ENCODE data around the gene DCLK2. TPM values are rescaled to one million over a fixed set of nuclear protein-coding genes. Genes with fewer than 3 reads are reported as not detected.

Gene DCLK2
- total and polyA plus RNA-seq, 2 donors (not counting 1 experiment from before 2014, with no cell fraction given): 0.91 to 3.3 TPM

DNA sequence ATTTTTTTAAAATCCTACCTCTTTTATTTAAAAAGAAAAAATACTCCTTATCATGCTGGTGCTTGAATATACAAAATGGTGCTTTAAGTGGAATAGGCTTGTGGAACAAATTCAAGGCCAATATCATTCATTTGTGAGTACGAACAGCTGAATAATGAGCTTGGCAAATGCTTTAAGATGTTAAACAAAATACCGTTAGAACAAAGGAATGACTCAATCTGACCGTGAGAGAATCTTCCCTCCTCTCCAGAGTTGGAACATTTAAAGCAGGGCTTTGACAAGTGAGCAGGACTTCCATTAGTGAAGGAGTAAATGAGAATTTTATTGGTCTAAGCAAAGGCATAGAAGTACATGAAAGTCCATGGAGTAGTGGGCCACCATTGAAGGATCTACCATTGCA, 74.5 kb downstream of the DCLK2 start:
- H3K27ac ChIP-seq (ENCODE audit: low read length in 2 of 2): no peak overlapping the region
- WGBS (ENCODE audit: insufficient coverage): no CpG with 5 or more reads among the region's 3 CpGs
- ChIA-PET CTCF (no interaction called here), POLR2A (no interaction called here)
- DNase-seq: no peak
- H3K27me3 ChIP-seq (replicated peaks in 1 of 4; ENCODE audit: control extremely low read depth in 1 of 4, control insufficient read depth in 3 of 4, insufficient read depth in 4 of 4, low read length in 3 of 4): no peaks in the 10 kb centered on the region
- Mint-ChIP-seq H3K27me3 (no peaks in the 10 kb centered on the region), H3K4me3 (no peak overlapping the region), H3K27ac (no peak overlapping the region), H3K9me3 (ENCODE audit: insufficient read depth) (no peaks in the 10 kb centered on the region), H3K4me1 (no peaks in the 10 kb centered on the region)
- intact Hi-C loops (cut with micrococcal nuclease): no loop called here
- H3K79me2 ChIP-seq (ENCODE audit: control insufficient read depth, insufficient read depth, low read length): no peaks in the 10 kb centered on the region
- H2AFZ ChIP-seq (ENCODE audit: insufficient read depth, low read depth, low read length, poor library complexity, severe bottlenecking): no peak overlapping the region
- H3K4me2 ChIP-seq (replicated peaks; ENCODE audit: low read depth, low read length, poor library complexity, severe bottlenecking): no peak overlapping the region
- H3K4me1 ChIP-seq (ENCODE audit: control insufficient read depth in 2 of 2, insufficient read depth in 2 of 2, low read length in 2 of 2): no peaks in the 10 kb centered on the region
- no peaks in the 10 kb centered on the region for H4K20me1 ChIP-seq (ENCODE audit: control insufficient read depth, insufficient read depth, low read length, poor library complexity, severe bottlenecking)
- H3K9ac ChIP-seq (ENCODE audit: low read length): no peak overlapping the region
- TF ChIP-seq, protein P1, sequence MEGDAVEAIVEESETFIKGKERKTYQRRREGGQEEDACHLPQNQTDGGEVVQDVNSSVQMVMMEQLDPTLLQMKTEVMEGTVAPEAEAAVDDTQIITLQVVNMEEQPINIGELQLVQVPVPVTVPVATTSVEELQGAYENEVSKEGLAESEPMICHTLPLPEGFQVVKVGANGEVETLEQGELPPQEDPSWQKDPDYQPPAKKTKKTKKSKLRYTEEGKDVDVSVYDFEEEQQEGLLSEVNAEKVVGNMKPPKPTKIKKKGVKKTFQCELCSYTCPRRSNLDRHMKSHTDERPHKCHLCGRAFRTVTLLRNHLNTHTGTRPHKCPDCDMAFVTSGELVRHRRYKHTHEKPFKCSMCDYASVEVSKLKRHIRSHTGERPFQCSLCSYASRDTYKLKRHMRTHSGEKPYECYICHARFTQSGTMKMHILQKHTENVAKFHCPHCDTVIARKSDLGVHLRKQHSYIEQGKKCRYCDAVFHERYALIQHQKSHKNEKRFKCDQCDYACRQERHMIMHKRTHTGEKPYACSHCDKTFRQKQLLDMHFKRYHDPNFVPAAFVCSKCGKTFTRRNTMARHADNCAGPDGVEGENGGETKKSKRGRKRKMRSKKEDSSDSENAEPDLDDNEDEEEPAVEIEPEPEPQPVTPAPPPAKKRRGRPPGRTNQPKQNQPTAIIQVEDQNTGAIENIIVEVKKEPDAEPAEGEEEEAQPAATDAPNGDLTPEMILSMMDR (IDR thresholded peaks at IDR 0.05): no peak
- TF ChIP-seq EZH2 (IDR thresholded peaks at IDR 0.05; ENCODE audit: borderline replicate concordance, insufficient read depth, low read depth, low read length, poor library complexity, severe bottlenecking): no peak
- ATAC-seq (ENCODE audit: low read depth): no peak
- no peaks in the 10 kb centered on the region for H3K9me3 ChIP-seq (ENCODE audit: control extremely low read depth in 1 of 3, control insufficient read depth in 2 of 3, insufficient read depth in 1 of 3, low read length in 2 of 3)
- no peak overlapping the region for H3K4me3 ChIP-seq (ENCODE audit: control extremely low read depth in 1 of 5, extremely low read depth in 1 of 5, insufficient read depth in 1 of 5, low read depth in 2 of 5, low read length in 4 of 5)
- H3K36me3 ChIP-seq (replicated peaks in 1 of 2; ENCODE audit: control extremely low read depth in 1 of 2, control insufficient read depth in 1 of 2, extremely low read depth in 1 of 2, insufficient read depth in 2 of 2, low read length in 1 of 2): no peaks in the 10 kb centered on the region

DNA sequence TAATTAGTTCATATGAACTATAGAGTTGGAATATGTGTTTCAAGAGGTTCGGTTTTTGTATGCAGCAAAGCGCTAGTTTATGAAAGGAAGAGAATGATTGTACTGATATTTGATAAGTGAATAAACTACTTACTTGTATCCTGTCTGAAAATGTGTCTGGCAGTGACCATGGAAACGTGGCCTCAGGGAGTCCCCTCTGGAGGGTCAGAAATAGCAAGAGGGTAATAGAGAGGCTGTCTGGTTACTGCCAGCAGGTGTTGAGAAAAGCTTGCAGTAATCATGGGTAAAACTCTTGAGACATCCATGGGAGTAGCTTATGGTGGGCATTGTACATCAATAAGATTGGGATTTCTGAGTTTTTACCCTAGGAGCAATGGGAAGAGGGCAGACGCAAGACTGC, 77.1 kb downstream of the DCLK2 start:
- no peak for DNase-seq
- ATAC-seq (ENCODE audit: low read depth): no peak
- no peaks in the 10 kb centered on the region for H3K36me3 ChIP-seq (replicated peaks in 1 of 2; ENCODE audit: control extremely low read depth in 1 of 2, control insufficient read depth in 1 of 2, extremely low read depth in 1 of 2, insufficient read depth in 2 of 2, low read length in 1 of 2)
- Mint-ChIP-seq H3K9me3 (ENCODE audit: insufficient read depth) (no peaks in the 10 kb centered on the region), H3K27me3 (no peaks in the 10 kb centered on the region), H3K27ac (no peak overlapping the region), H3K4me3 (no peak overlapping the region), H3K4me1 (no peaks in the 10 kb centered on the region)
- ChIA-PET CTCF (no interaction called here), POLR2A (no interaction called here)
- no peaks in the 10 kb centered on the region for H3K79me2 ChIP-seq (ENCODE audit: control insufficient read depth, insufficient read depth, low read length)
- no peaks in the 10 kb centered on the region for H3K9me3 ChIP-seq (ENCODE audit: control extremely low read depth in 1 of 3, control insufficient read depth in 2 of 3, insufficient read depth in 1 of 3, low read length in 2 of 3)
- no peak overlapping the region for H3K4me2 ChIP-seq (replicated peaks; ENCODE audit: low read depth, low read length, poor library complexity, severe bottlenecking)
- no peaks in the 10 kb centered on the region for H3K27me3 ChIP-seq (replicated peaks in 1 of 4; ENCODE audit: control extremely low read depth in 1 of 4, control insufficient read depth in 3 of 4, insufficient read depth in 4 of 4, low read length in 3 of 4)
- intact Hi-C loops (cut with micrococcal nuclease): no loop called here
- H4K20me1 ChIP-seq (ENCODE audit: control insufficient read depth, insufficient read depth, low read length, poor library complexity, severe bottlenecking): no peaks in the 10 kb centered on the region
- H3K27ac ChIP-seq (ENCODE audit: low read length in 2 of 2): no peak overlapping the region
- no peak overlapping the region for H3K9ac ChIP-seq (ENCODE audit: low read length)
- no peak overlapping the region for H3K4me3 ChIP-seq (ENCODE audit: control extremely low read depth in 1 of 5, extremely low read depth in 1 of 5, insufficient read depth in 1 of 5, low read depth in 2 of 5, low read length in 4 of 5)
- WGBS (ENCODE audit: insufficient coverage): 85% methylated on average over 2 of the region's 4 CpGs
- H2AFZ ChIP-seq (ENCODE audit: insufficient read depth, low read depth, low read length, poor library complexity, severe bottlenecking): no peak overlapping the region
- no peak for TF ChIP-seq EZH2 (IDR thresholded peaks at IDR 0.05; ENCODE audit: borderline replicate concordance, insufficient read depth, low read depth, low read length, poor library complexity, severe bottlenecking)
- TF ChIP-seq, protein P1 (IDR thresholded peaks at IDR 0.05): no peak
- H3K4me1 ChIP-seq (ENCODE audit: control insufficient read depth in 2 of 2, insufficient read depth in 2 of 2, low read length in 2 of 2): no peaks in the 10 kb centered on the region
